ENCODE results near the gene NFIX.

The NFIX gene

GRCh38 chr19:13122275-13122878, 127.1 kb downstream of the NFIX start:
- peaks cover 17% of the 10 kb centered on the region for H3K36me3 ChIP-seq
- peaks cover 22 to 24% of the 10 kb centered on the region in 2 experiments for H3K4me1 ChIP-seq (ENCODE audit: control insufficient read depth in 1 of 2, insufficient read depth in 1 of 2, low read depth in 1 of 2, low read length in 1 of 2)
- no peak overlapping the region for H3K27ac ChIP-seq

DNA sequence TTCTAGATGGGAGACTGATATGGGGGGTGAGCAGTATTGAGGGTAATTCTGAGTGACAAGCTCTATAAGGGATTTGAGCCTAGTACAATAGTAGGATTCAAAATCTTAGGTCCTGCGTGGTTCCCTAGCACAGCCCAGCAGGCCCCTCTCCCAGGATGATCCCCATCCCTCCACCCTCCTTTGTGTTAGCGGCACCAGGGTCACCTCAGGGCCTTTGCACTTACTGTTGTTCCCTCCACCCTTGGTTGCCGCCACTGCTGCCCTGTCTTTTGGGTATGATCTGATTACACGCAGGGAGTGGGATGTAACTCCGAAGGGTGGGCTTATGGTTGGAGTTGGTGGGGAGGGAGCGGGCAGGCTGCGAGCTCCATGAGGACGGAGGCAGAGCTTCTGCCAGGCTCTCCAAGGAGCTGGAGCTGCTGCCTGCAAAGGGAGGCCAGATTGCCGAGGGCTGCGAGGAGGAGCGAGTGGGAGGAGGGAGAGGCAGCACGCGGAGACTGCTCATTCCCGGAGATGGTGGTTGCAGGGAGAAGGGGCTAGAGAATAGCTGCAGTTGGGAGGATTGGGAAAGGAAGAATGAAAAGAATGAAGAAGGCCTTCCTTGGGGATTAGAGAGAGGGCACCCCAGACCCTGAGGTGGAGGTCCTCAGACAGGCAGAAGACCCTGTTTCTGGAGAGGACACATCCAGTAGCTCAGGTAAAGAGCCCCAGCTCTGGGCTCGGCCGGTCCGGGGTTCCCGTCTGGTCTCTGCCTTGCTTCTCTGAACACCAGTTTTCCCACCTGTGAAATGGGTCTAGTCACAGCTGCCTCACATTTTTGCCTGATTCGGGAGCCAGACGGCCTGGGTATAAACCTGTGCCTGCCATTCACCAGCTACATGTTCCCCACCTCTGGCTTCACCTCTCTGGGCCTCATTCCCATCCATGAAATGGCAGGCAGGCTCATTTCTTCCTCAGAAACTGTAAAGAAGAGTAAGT, 128.0 kb downstream of the NFIX start:
- H3K36me3 ChIP-seq = peaks cover 17% of the 10 kb centered on the region
- TF ChIP-seq CTCF (IDR thresholded peaks at IDR 0.05) = no peak
- H3K4me3 ChIP-seq (ENCODE audit: low read depth in 1 of 2, low read length in 1 of 2) = no peak overlapping the region
- no peaks in the 10 kb centered on the region for H3K27me3 ChIP-seq
- H3K27ac ChIP-seq = no peak overlapping the region
- H3K9me3 ChIP-seq = no peaks in the 10 kb centered on the region
- H3K4me1 ChIP-seq (ENCODE audit: control insufficient read depth in 1 of 2, insufficient read depth in 1 of 2, low read depth in 1 of 2, low read length in 1 of 2) = peaks cover 17 to 18% of the 10 kb centered on the region in 2 experiments

More at GRCh38 chr19:13122275-13122878, 127.1 kb downstream of the NFIX start:
- no peak overlapping the region for H3K4me3 ChIP-seq (ENCODE audit: low read depth in 1 of 2, low read length in 1 of 2)
- H3K27me3 ChIP-seq = no peaks in the 10 kb centered on the region
- TF ChIP-seq CTCF (IDR thresholded peaks at IDR 0.05) = no peak
- no peaks in the 10 kb centered on the region for H3K9me3 ChIP-seq

GRCh38 chr19:13127051-13127450, 131.8 kb downstream of the NFIX start:
- H3K4me1 ChIP-seq (ENCODE audit: control insufficient read depth in 1 of 2, insufficient read depth in 1 of 2, low read depth in 1 of 2, low read length in 1 of 2) = no peaks in the 10 kb centered on the region
- H3K27ac ChIP-seq = no peak overlapping the region
- H3K27me3 ChIP-seq = no peaks in the 10 kb centered on the region
- no peak for TF ChIP-seq CTCF (IDR thresholded peaks at IDR 0.05)
- no peak overlapping the region for H3K4me3 ChIP-seq (ENCODE audit: low read depth in 1 of 2, low read length in 1 of 2)
- H3K9me3 ChIP-seq = no peaks in the 10 kb centered on the region
- peaks cover 11% of the 10 kb centered on the region for H3K36me3 ChIP-seq

DNA sequence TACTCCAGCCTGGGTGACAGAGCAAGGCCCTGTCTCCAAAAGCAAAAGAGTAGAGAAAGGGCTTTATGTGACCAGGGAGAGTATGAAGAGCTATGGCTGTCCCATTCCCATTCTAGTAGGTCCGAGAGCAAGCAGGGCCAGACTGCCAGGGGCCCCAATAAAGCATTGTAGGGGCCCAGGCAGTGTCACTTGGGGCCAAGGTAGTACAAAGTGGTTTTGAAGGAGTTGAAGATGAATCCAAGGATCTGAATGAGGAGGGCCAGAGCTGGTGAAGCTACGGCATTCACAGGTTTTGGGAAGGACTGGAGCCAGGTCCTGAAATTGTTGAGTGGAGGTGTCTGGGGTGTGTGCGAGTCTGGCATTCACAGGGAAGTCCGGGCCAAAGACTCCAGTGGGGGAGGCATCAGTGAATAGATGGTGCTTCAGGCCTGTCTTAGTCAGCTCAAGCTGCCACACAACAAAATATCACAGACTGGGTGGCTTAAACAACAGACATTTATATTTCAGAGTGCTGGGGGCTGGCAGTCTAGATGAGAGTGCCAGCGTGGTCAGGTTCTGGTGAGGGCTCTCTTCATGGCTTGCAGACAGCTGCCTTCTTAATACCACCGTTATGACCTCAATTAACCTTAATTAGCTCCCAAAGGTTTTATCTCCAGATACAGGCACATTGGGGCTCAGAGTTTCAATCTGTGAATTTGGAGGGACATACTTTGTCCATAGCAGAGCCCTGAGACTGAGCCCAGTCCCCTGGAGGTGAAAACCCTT, 132.7 kb downstream of the NFIX start:
- Histone ChIP-seq H3K4me1 (ENCODE audit: control insufficient read depth in 1 of 2, insufficient read depth in 1 of 2, low read depth in 1 of 2, low read length in 1 of 2) (no peaks in the 10 kb centered on the region), H3K27me3 (no peaks in the 10 kb centered on the region), H3K9me3 (no peaks in the 10 kb centered on the region), H3K27ac (peak overlapping the region; percentile 16), H3K36me3 (peaks cover 11% of the 10 kb centered on the region), H3K4me3 (ENCODE audit: low read depth in 1 of 2, low read length in 1 of 2) (no peak overlapping the region)
- TF ChIP-seq CTCF (IDR thresholded peaks at IDR 0.05) = no peak

DNA sequence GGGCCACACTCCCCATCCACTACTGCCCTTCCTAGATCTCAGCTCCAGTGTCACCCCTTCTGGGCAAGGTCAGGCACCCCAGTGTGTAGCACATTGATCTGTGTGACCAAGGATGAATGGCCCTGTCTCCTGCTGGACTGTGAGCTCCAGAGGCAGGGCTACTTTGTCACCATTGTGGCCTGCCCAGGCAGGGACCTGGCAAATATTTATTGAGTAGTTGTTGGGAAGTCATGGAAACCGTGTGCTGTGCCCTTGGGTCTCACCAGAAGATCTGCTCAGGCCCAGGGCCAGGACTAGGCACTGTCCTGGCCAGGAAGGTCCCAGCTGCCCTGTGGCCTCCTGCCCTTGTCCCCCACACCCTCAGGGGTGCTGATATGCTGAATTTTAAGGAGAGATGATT, 133.3 kb downstream of the NFIX start:
- H3K9me3 ChIP-seq = no peaks in the 10 kb centered on the region
- H3K4me3 ChIP-seq (ENCODE audit: low read depth in 1 of 2, low read length in 1 of 2) = no peak overlapping the region
- TF ChIP-seq CTCF (IDR thresholded peaks at IDR 0.05) = no peak
- peaks cover 11% of the 10 kb centered on the region for H3K36me3 ChIP-seq
- no peaks in the 10 kb centered on the region for H3K27me3 ChIP-seq
- H3K27ac ChIP-seq = peak overlapping the region; percentile 16
- no peaks in the 10 kb centered on the region for H3K4me1 ChIP-seq (ENCODE audit: control insufficient read depth in 1 of 2, insufficient read depth in 1 of 2, low read depth in 1 of 2, low read length in 1 of 2)
